Natural killer cell (primary cell): ENCODE results near the gene SEC23B. TPM values are rescaled to one million over a fixed set of nuclear protein-coding genes. Genes with fewer than 3 reads are reported as not detected.

Experiments used
- ATAC-seq, 3 donors: fragments of 150-1000 bp in 2 of 3; fragments of 200-7000 bp in 1 of 3; cut with Tn5 transposase; 1 replicate in 1 of 3; 2 replicates in 2 of 3; pipeline ENCODE4 v1.10.0; 2021; ENCODE audit warnings: mild to moderate bottlenecking in 2 of 3, moderate library complexity in 2 of 3
- DNase-seq, 2 donors: peaks; one replicate each; pipeline versions ENCODE4 v3.0.0 to v3.0.0-alpha.2; 2013 to 2021; ENCODE audit warnings: mixed read lengths in 1 of 2
- H3K27ac ChIP-seq: one replicate; pipeline ENCODE4 v1.5.1; 2013; ENCODE audit warnings: mild to moderate bottlenecking, low read length
- H3K27me3 ChIP-seq: one replicate; pipeline ENCODE4 v1.6.1; 2013; ENCODE audit warnings: low read length; ENCODE audit not compliant: control insufficient read depth, insufficient read depth
- H3K36me3 ChIP-seq: one replicate; pipeline ENCODE4 v1.6.1; 2013; ENCODE audit warnings: low read length; ENCODE audit not compliant: control insufficient read depth, insufficient read depth
- H3K4me1 ChIP-seq: one replicate; pipeline ENCODE4 v1.6.1; 2013; ENCODE audit warnings: low read length; ENCODE audit not compliant: control insufficient read depth, insufficient read depth
- H3K4me3 ChIP-seq: one replicate; pipeline ENCODE4 v1.5.1; 2013; ENCODE audit warnings: low read length
- H3K9me3 ChIP-seq: one replicate; pipeline ENCODE4 v1.6.1; 2013; ENCODE audit warnings: low read length; ENCODE audit not compliant: control insufficient read depth, insufficient read depth
- H3K27ac Mint-ChIP-seq, 2 donors: one replicate each; pipeline ENCODE4 v1.8.0; 2022; ENCODE audit warnings: mild to moderate bottlenecking in 2 of 2, mixed read lengths in 2 of 2, moderate library complexity in 1 of 2
- H3K27me3 Mint-ChIP-seq, 2 donors: one replicate each; pipeline ENCODE4 v1.8.0; 2022; ENCODE audit warnings: low read depth in 2 of 2, mixed read lengths in 2 of 2
- H3K36me3 Mint-ChIP-seq: one replicate; pipeline ENCODE4 v1.8.0; 2022; ENCODE audit warnings: mixed read lengths
- H3K4me1 Mint-ChIP-seq, 2 donors: one replicate each; pipeline ENCODE4 v1.8.0; 2022; ENCODE audit warnings: mixed read lengths in 2 of 2
- H3K4me3 Mint-ChIP-seq: one replicate; pipeline ENCODE4 v1.8.0; 2022; ENCODE audit warnings: mild to moderate bottlenecking, moderate library complexity, mixed read lengths
- H3K9me3 Mint-ChIP-seq, 2 donors: one replicate each; pipeline ENCODE4 v1.8.0; 2022; ENCODE audit warnings: mixed read lengths in 2 of 2
- WGBS: methylation state at CpG from one replicate; pipeline ENCODE4 v1.1.7; 2013; ENCODE audit warnings: missing lambda C conversion rate; ENCODE audit not compliant: insufficient coverage; 5-methylcytosine and 5-hydroxymethylcytosine counted together
- intact Hi-C: fragments of 100-400 bp; cut with micrococcal nuclease; formaldehyde crosslinking; loops from one replicate; pipeline ENCODE4 v1.14.2; 2022
- total RNA-seq, 4 donors: library from RNA; stranded (reverse); fragments of 120-200 nt in 1 of 4; gene quantifications; one replicate each; pipeline versions ENCODE4 v1.2.3 to v1.2.4, GENCODE V29; 2013 to 2022
- TF ChIP-seq, protein P1 (sequence below): fragments of 200-600 bp; IDR thresholded peaks from one replicate; pipeline ENCODE4 v1.8.0; 2022; ENCODE audit warnings: antibody characterized with exemption

The SEC23B gene
- total RNA-seq, 3 donors from 2014 or later (not counting 1 experiment from before 2014, with no cell fraction given), result 58.2 to 68.8 (median 63.9) TPM

DNA sequence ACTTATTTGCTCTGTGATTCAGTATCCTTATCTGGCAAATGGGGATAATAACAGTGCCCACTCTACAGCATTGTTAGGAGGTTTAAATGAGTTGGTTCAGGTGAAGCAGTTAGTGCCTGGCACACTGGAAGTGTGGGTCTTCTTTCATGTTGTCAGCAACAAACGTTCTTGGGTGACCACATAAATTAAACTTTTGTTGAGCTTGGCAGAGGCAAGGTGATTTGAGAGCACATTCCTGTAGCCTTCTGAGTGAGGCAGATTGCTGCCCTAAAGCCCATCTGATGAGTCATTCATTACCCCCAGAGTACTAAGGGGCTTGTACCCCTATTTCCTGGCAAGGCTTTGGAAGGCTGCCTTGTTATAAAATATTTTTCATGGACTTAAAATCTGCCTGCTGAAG, 25.8 kb downstream of the SEC23B start:
- H3K27ac Mint-ChIP-seq, result no peak overlapping the region
- H3K4me3 Mint-ChIP-seq, result no peak overlapping the region
- H3K36me3 ChIP-seq, result peaks cover 63% of the 10 kb centered on the region
- H3K9me3 ChIP-seq, result no peaks in the 10 kb centered on the region
- H3K4me1 ChIP-seq, result no peaks in the 10 kb centered on the region
- peaks cover 20% of the 10 kb centered on the region for H3K36me3 Mint-ChIP-seq
- ATAC-seq (no peak), DNase-seq (no peak)
- 47% methylated on average over 1 of the region's 1 CpG for WGBS
- no peaks in the 10 kb centered on the region for H3K9me3 Mint-ChIP-seq
- no peaks in the 10 kb centered on the region for H3K27me3 ChIP-seq
- H3K27ac ChIP-seq, result no peak overlapping the region
- no peaks in the 10 kb centered on the region for H3K27me3 Mint-ChIP-seq
- no peak overlapping the region for H3K4me3 ChIP-seq
- no peaks in the 10 kb centered on the region for H3K4me1 Mint-ChIP-seq
- intact Hi-C loops, result no loop called here
- TF ChIP-seq, protein P1, sequence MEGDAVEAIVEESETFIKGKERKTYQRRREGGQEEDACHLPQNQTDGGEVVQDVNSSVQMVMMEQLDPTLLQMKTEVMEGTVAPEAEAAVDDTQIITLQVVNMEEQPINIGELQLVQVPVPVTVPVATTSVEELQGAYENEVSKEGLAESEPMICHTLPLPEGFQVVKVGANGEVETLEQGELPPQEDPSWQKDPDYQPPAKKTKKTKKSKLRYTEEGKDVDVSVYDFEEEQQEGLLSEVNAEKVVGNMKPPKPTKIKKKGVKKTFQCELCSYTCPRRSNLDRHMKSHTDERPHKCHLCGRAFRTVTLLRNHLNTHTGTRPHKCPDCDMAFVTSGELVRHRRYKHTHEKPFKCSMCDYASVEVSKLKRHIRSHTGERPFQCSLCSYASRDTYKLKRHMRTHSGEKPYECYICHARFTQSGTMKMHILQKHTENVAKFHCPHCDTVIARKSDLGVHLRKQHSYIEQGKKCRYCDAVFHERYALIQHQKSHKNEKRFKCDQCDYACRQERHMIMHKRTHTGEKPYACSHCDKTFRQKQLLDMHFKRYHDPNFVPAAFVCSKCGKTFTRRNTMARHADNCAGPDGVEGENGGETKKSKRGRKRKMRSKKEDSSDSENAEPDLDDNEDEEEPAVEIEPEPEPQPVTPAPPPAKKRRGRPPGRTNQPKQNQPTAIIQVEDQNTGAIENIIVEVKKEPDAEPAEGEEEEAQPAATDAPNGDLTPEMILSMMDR, result no peak

DNA sequence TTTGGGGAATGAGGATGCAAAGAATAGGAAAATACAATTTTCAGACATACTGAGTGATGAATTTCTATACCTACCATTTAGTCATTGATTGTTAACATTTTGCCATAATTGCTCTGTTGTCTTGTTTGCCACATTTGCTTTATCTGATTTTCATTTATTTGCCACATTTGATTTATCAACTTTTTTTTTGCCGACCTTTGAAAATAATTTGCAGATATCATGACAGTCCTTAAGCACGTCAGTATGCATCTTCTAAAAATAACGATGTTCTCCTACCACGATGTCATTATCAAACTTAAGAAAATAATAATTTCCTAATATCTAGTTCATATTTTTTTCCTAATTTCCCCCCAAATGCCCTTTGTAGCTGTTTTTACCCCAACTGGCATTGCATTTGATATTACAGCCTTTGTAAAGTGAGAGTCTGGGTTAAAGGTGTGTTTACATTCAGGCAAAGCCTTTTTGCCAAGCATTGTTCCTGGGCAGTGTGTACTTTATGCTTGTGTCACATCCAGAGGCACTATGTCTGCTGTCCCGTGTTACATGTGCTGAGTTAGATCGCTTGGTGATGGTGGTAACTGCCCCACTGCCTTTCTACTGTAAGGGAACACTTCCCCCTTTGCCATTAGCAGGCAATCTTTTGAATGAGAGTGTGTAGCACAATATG, 26.4 kb downstream of the SEC23B start:
- no peaks in the 10 kb centered on the region for H3K9me3 ChIP-seq
- H3K27me3 Mint-ChIP-seq, result no peaks in the 10 kb centered on the region
- no peak overlapping the region for H3K27ac ChIP-seq
- H3K36me3 ChIP-seq, result peaks cover 59% of the 10 kb centered on the region
- TF ChIP-seq, protein P1, result no peak
- WGBS, result 96% methylated on average over 6 of the region's 6 CpGs
- H3K4me1 Mint-ChIP-seq, result no peaks in the 10 kb centered on the region
- H3K9me3 Mint-ChIP-seq, result no peaks in the 10 kb centered on the region
- H3K27me3 ChIP-seq, result no peaks in the 10 kb centered on the region
- no peak overlapping the region for H3K4me3 ChIP-seq
- intact Hi-C loops, result no loop called here
- ATAC-seq, result no peak
- no peak for DNase-seq
- H3K36me3 Mint-ChIP-seq, result peaks cover 15% of the 10 kb centered on the region
- no peak overlapping the region for H3K27ac Mint-ChIP-seq
- no peaks in the 10 kb centered on the region for H3K4me1 ChIP-seq
- no peak overlapping the region for H3K4me3 Mint-ChIP-seq

DNA sequence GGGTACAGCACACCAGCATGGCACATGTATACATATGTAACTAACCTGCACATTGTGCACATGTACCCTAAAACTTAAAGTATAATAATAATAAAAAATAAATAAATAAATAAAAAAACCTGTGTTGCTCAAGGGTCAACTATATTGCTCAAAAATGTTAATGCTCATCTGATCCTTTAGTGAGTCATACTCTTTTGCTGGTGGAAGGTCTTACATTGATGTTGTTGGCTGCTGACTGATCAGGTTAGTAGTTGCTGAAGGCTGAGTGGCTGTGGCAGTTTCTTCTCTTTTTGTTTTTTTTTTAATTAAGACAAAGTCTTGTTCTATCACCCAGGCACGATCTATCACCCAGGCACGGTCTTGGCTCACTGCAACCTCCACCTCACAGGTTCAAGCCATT, 29.9 kb downstream of the SEC23B start:
- WGBS, result 100% methylated on average over 2 of the region's 2 CpGs
- H3K27me3 Mint-ChIP-seq, result no peaks in the 10 kb centered on the region

More for the DNA sequence above, 29.9 kb downstream of the SEC23B start:
- ATAC-seq (no peak), DNase-seq (no peak)
- Mint-ChIP-seq H3K27ac (no peak overlapping the region), H3K4me1 (no peaks in the 10 kb centered on the region), H3K4me3 (no peak overlapping the region), H3K9me3 (no peaks in the 10 kb centered on the region), H3K36me3 (peaks cover 24% of the 10 kb centered on the region)
- H3K4me1 ChIP-seq, result no peaks in the 10 kb centered on the region
- TF ChIP-seq, protein P1, result no peak
- intact Hi-C loops, result no loop called here
- H3K27me3 ChIP-seq, result no peaks in the 10 kb centered on the region
- H3K36me3 ChIP-seq, result peaks cover 59% of the 10 kb centered on the region
- no peaks in the 10 kb centered on the region for H3K9me3 ChIP-seq
- no peak overlapping the region for H3K27ac ChIP-seq
- H3K4me3 ChIP-seq, result no peak overlapping the region
